Erythroblast (primary cell): ENCODE data around the gene SUMF1.

Experiments
- GATA1 ChIP-seq: IDR thresholded peaks from 2 replicates; pipeline ENCODE4 v1.6.1; 2011; ENCODE audit warnings: low read depth, mild to moderate bottlenecking, control low read depth, low read length, moderate library complexity
- POLR2A ChIP-seq: IDR thresholded peaks from 2 replicates; pipeline ENCODE4 v1.6.1; 2011; ENCODE audit warnings: mild to moderate bottlenecking, low read length

- TF ChIP-seq POLR2A (no peak), GATA1 (no peak)
Observed at GRCh38 chr3:4373669-4374068, 93.4 kb downstream of the SUMF1 start.
